WERI-Rb-1 (cell line): ENCODE data around the gene ITFG1.
"Not testable (repeated sequence)": the region's sequence is repeated elsewhere in the genome, so short reads cannot be mapped to it uniquely, and the experiment has no call there.

Experiments used
- DNase-seq: peaks from one replicate; pipeline ENCODE4 v3.0.0-alpha.2; 2020
- H3K27ac ChIP-seq: fragments of 250-450 bp; sonication (Bioruptor Pico); 2 replicates; pipeline ENCODE4 v1.5.1; 2020; ENCODE audit warnings: mild to moderate bottlenecking, moderate library complexity
- H3K27me3 ChIP-seq: fragments of 250-450 bp; sonication (Bioruptor Pico); 2 replicates; pipeline ENCODE4 v1.5.1; 2021; ENCODE audit warnings: mild to moderate bottlenecking, low read depth, moderate library complexity; ENCODE audit not compliant: insufficient read depth, severe bottlenecking
- H3K36me3 ChIP-seq: fragments of 250-450 bp; sonication (Bioruptor Pico); 2 replicates; pipeline ENCODE4 v1.5.1; 2020; ENCODE audit warnings: mild to moderate bottlenecking, moderate library complexity
- H3K4me3 ChIP-seq: 2 replicates; pipeline ENCODE4 v1.5.1; 2011; ENCODE audit warnings: low read depth, mild to moderate bottlenecking, control low read depth, low read length
- H3K9me3 ChIP-seq: fragments of 250-450 bp; sonication (Bioruptor Pico); 2 replicates; pipeline ENCODE4 v1.5.1; 2021; ENCODE audit warnings: mild to moderate bottlenecking, moderate library complexity; ENCODE audit not compliant: severe bottlenecking
- CTCF ChIP-seq: IDR thresholded peaks from 2 replicates; pipeline ENCODE4 v1.5.1; 2011; ENCODE audit warnings: low read depth, mild to moderate bottlenecking, control low read depth, inconsistent platforms, low read length

Gene ITFG1

GRCh38 chr16:47141773-47142485 is 318.9 kb downstream of the ITFG1 start:
- TF ChIP-seq CTCF = peak; percentile 96
- no peaks in the 10 kb centered on the region for H3K27me3 ChIP-seq
- peak overlapping the region; percentile 76 for H3K4me3 ChIP-seq
- no peaks in the 10 kb centered on the region for H3K9me3 ChIP-seq
- H3K36me3 ChIP-seq = no peaks in the 10 kb centered on the region
- H3K27ac ChIP-seq = no peak overlapping the region
- peak; percentile 92 for DNase-seq

GRCh38 chr16:47140686-47141085 is 320.2 kb downstream of the ITFG1 start:
- Histone ChIP-seq H3K4me3 (no peak overlapping the region), H3K27ac (no peak overlapping the region), H3K36me3 (no peaks in the 10 kb centered on the region), H3K27me3 (no peaks in the 10 kb centered on the region), H3K9me3 (no peaks in the 10 kb centered on the region)
- no peak for TF ChIP-seq CTCF
- no peak for DNase-seq

- Histone ChIP-seq H3K27ac (no peak overlapping the region), H3K27me3 (no peaks in the 10 kb centered on the region), H3K4me3 (no peak overlapping the region), H3K9me3 (no peaks in the 10 kb centered on the region), H3K36me3 (no peaks in the 10 kb centered on the region)
- no peak for TF ChIP-seq CTCF
- DNase-seq = no peak
These were observed 321.2 kb downstream of the ITFG1 start for GRCh38 chr16:47139561-47140185.

- not testable (repeated sequence) for H3K27ac ChIP-seq, H3K27me3 ChIP-seq, H3K9me3 ChIP-seq, H3K36me3 ChIP-seq, H3K4me3 ChIP-seq, DNase-seq
These were observed 322.9 kb downstream of the ITFG1 start for GRCh38 chr16:47137925-47138324.

GRCh38 chr16:47136099-47136842 is 324.6 kb downstream of the ITFG1 start:
- H3K27me3 ChIP-seq = no peaks in the 10 kb centered on the region
- no peak for DNase-seq
- H3K9me3 ChIP-seq = no peaks in the 10 kb centered on the region
- TF ChIP-seq CTCF = no peak
- H3K4me3 ChIP-seq = no peak overlapping the region
- H3K36me3 ChIP-seq = peaks cover 3% of the 10 kb centered on the region; the same call in 1 of the 2 replicates
- no peak overlapping the region for H3K27ac ChIP-seq

GRCh38 chr16:47134550-47134949 is 326.3 kb downstream of the ITFG1 start:
- Histone ChIP-seq H3K9me3 (no peaks in the 10 kb centered on the region), H3K27ac (no peak overlapping the region), H3K4me3 (no peak overlapping the region), H3K27me3 (no peaks in the 10 kb centered on the region), H3K36me3 (peaks cover 5% of the 10 kb centered on the region; the same call in 1 of the 2 replicates)
- no peak for DNase-seq
- no peak for TF ChIP-seq CTCF
